ENCODE measurements around the gene GRM8.

DNA sequence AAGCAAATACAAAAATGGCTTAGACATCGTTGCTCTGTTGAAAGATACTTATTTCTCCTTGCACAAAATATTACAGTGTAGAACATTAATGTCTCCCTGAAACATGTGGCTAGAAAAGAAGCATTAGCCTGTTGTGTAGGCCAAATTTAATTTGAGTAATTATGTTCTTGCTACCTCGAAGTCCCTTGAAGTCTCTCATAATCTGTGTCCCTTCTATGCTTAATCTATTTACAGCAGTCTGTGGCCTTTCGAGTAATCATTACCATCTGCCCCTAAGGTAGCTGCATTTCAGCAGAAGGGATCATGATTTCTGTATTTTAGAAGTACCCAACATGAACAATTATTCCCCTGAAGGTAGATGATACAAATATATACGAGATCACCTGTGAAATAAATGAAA is 615.2 kb downstream of the GRM8 start:
- TF ChIP-seq POLR2A (IDR thresholded peaks at IDR 0.05), result no peak
- TF ChIP-seq, protein P1, sequence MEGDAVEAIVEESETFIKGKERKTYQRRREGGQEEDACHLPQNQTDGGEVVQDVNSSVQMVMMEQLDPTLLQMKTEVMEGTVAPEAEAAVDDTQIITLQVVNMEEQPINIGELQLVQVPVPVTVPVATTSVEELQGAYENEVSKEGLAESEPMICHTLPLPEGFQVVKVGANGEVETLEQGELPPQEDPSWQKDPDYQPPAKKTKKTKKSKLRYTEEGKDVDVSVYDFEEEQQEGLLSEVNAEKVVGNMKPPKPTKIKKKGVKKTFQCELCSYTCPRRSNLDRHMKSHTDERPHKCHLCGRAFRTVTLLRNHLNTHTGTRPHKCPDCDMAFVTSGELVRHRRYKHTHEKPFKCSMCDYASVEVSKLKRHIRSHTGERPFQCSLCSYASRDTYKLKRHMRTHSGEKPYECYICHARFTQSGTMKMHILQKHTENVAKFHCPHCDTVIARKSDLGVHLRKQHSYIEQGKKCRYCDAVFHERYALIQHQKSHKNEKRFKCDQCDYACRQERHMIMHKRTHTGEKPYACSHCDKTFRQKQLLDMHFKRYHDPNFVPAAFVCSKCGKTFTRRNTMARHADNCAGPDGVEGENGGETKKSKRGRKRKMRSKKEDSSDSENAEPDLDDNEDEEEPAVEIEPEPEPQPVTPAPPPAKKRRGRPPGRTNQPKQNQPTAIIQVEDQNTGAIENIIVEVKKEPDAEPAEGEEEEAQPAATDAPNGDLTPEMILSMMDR (IDR thresholded peaks at IDR 0.05), result no peak
- TF ChIP-seq EP300 (IDR thresholded peaks at IDR 0.05), result no peak
- no peak for TF ChIP-seq POLR2AphosphoS5 (IDR thresholded peaks at IDR 0.05)

Measured in suprapubic skin (tissue), 4 donors.